Measurements from ENCODE around the gene BIRC5. TPM values are rescaled to one million over a fixed set of nuclear protein-coding genes. Genes with fewer than 3 reads are reported as not detected.

BIRC5 gene
- total RNA-seq, 4 donors from 2014 or later: 0.11 to 0.83 (median 0.13) TPM; not detected in 1

DNA sequence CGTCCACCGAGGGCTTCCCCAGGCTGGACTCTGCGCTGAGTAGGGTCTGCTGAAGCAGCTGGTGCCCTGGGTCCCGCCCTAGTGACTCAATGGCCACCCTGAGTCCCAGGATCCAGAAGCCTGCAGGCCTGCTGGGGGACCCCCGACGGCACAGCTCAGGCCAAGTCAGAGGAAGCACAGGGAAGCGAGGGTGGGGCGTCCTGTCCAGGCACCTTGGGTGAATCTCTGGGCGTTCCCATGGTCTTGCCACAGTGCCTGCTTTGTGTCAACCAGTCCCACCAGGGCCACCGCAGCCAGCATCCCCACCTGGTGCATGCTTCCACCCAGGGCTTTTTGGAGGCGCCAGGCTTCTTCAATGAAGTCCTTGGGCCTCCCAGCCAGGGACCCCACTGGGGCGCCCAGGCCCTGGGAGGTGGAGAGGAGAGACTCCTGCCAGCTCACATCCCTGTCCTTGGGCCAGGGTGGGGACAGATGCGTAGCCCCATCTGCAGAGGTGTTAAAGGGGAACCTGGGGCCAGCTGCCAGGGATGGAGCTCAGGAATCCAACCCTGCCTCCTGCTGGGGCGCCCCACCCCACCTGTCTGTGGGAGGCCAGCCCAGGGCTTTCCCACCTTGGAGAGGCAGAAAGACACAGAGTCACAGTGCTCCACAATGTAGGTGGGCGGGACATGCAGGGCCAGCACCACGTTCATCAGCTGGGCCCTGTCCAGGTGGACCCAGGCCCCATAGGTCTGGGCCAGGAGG, 35.2 kb downstream of the BIRC5 start:
- no peaks in the 10 kb centered on the region for H3K36me3 ChIP-seq
- H3K4me1 ChIP-seq: peaks cover 0 to 24% of the 10 kb centered on the region in 2 donors
- intact Hi-C loops (cut with DNase I): loop anchor here (5.0 kb wide), 1 partner anchor 72 kb away; no protein-coding TSS in a partner anchor
- DNase-seq: no peak
- TF ChIP-seq CTCF (IDR thresholded peaks at IDR 0.05): no peak
- TF ChIP-seq POLR2A (IDR thresholded peaks at IDR 0.05): no peak
- no peak overlapping the region for H3K4me3 ChIP-seq (replicated peaks in 1 of 3)
- peak overlapping the region in 1 of 3 donors; percentile 50 for H3K27ac ChIP-seq
- no peaks in the 10 kb centered on the region for H3K9me3 ChIP-seq
- H3K27me3 ChIP-seq: no peaks in the 10 kb centered on the region
- 89% methylated on average over 3 of the region's 16 CpGs; no CpG with 5 or more reads in 1 of the 2 donors for WGBS, 2 donors

GRCh38 chr17:78249818-78250806, 36.1 kb downstream of the BIRC5 start:
- TF ChIP-seq CTCF (IDR thresholded peaks at IDR 0.05) (no peak), POLR2A (IDR thresholded peaks at IDR 0.05) (no peak)
- Histone ChIP-seq H3K9me3 (no peaks in the 10 kb centered on the region), H3K27ac (no peak overlapping the region), H3K4me1 (peaks cover 0 to 24% of the 10 kb centered on the region in 2 donors), H3K4me3 (replicated peaks in 1 of 3) (no peak overlapping the region), H3K36me3 (no peaks in the 10 kb centered on the region), H3K27me3 (no peaks in the 10 kb centered on the region)
- intact Hi-C loops (cut with DNase I): loop anchor here (2.0 to 5.0 kb wide), 3 partner anchors 73 to 172 kb away; no protein-coding TSS in a partner anchor
- 75 to 78% methylated on average over 9 to 18 of the region's 20 CpGs for WGBS, 2 donors
- no peak for DNase-seq

- Histone ChIP-seq H3K36me3 (no peaks in the 10 kb centered on the region), H3K4me1 (peaks cover 0 to 24% of the 10 kb centered on the region in 2 donors), H3K9me3 (no peaks in the 10 kb centered on the region), H3K27ac (peak overlapping the region in 1 of 3 donors; percentile 39), H3K4me3 (replicated peaks in 1 of 3) (no peak overlapping the region), H3K27me3 (no peaks in the 10 kb centered on the region)
- WGBS, 2 donors: 22 to 56% methylated on average over 5 to 18 of the region's 27 CpGs
- intact Hi-C loops (cut with DNase I): loop anchor here (2.0 to 5.0 kb wide), 2 partner anchors 140 to 171 kb away; no protein-coding TSS in a partner anchor
- no peak for TF ChIP-seq POLR2A (IDR thresholded peaks at IDR 0.05)
- TF ChIP-seq CTCF (IDR thresholded peaks at IDR 0.05): peak in 5 of 6 experiments; percentile 97 to 100 (median 99)
- DNase-seq: peak; percentile 83 to 88
Observed at GRCh38 chr17:78250891-78251772, 37.1 kb downstream of the BIRC5 start.

DNA sequence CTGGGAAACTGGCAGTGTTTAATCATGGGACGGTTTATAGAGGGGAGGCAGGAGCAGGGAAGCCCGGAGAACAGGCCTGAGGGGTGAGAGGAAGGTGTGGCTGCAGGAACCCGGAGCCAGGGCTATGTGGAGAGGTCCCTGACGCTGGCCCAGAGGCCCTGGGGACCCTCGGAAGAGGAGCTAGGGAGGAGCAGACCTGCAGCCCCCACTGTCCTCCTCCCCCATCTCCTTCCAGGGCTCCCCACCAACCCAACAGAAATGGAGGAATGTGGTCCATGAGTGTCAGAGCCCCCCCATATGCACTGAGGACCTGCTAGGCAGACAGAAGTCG, 37.7 kb downstream of the BIRC5 start:
- intact Hi-C loops (cut with DNase I): loop anchor here (2.0 to 5.0 kb wide), 2 partner anchors 141 to 171 kb away; no protein-coding TSS in a partner anchor
- Histone ChIP-seq H3K4me3 (replicated peaks in 1 of 3) (no peak overlapping the region), H3K27me3 (no peaks in the 10 kb centered on the region), H3K4me1 (peaks cover 0 to 24% of the 10 kb centered on the region in 2 donors), H3K9me3 (no peaks in the 10 kb centered on the region), H3K36me3 (no peaks in the 10 kb centered on the region), H3K27ac (no peak overlapping the region)
- TF ChIP-seq CTCF (IDR thresholded peaks at IDR 0.05) (no peak), POLR2A (IDR thresholded peaks at IDR 0.05) (no peak)
- no peak for DNase-seq
- 60 to 65% methylated on average over 6 of the region's 6 CpGs for WGBS, 2 donors
